OCI-M1 (cell line): ENCODE data around the gene CALN1.

ENCODE experiments used
- DNase-seq: peaks from one replicate; lab custom pipeline; 2025; lab: John Stamatoyannopoulos, UW

Gene CALN1

GRCh38 chr7:71785216-71785615 lies 626.9 kb downstream of the CALN1 start:
- no peak for DNase-seq

DNA sequence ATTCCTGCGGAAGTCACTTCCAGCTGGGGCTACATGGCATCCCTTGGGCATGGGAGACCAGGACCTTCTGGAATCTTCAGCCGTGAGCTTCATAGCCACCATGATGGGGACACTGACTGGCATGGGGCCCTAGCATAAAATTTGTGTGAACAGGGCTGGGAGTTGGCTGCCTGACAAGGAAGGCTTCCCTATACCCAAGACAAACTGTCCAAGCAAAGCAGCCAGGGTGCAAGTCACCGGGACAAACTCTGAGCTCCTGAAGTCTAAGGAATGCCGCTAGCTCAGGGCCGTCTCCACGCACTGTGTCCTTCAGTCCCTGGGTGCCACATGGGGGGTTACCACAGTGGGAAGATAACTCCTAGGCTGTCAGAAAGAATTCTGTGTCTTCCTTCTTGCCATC lies 627.4 kb downstream of the CALN1 start:
- DNase-seq: no peak

DNA sequence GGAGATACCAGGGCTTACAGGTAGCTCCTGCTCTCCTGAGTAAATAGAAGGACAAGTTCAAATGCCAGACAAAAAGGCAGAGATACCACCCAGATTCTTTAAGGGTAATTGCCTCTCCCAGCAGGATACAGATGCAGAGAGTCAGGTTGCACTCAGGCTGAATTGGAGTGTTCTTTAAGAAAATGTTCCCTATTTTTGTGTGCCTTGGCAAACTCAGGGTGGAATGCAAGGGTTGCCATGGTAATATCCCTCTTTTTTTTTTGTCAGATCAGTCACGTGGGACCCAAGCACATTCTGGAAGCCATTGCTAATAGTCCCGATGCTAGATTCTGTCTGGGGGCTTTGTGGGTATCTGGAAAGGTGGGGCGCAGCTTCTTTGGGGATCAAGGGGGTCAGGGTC lies 628.0 kb downstream of the CALN1 start:
- DNase-seq: no peak

GRCh38 chr7:71783779-71784178 lies 628.4 kb downstream of the CALN1 start:
- DNase-seq: no peak

DNA sequence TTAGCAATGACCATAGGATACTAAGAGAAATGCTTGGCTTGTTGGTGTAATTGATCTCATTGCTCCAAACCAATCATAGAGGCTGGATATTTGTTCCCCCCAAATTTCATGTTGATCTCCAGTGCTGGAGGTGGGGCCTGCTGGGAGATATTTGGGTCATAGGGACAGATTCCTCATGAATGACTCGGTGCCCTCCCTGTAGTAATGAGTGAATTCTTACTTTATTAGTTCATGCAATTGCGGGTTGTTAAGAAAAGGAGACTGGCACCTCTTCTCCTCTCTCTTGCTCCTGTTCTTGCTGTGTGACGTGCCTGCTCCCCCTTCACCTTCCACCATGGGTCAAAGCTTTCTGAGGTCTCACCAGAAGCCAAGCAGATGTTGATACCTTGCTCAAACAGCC lies 630.1 kb downstream of the CALN1 start:
- DNase-seq: no peak

DNA sequence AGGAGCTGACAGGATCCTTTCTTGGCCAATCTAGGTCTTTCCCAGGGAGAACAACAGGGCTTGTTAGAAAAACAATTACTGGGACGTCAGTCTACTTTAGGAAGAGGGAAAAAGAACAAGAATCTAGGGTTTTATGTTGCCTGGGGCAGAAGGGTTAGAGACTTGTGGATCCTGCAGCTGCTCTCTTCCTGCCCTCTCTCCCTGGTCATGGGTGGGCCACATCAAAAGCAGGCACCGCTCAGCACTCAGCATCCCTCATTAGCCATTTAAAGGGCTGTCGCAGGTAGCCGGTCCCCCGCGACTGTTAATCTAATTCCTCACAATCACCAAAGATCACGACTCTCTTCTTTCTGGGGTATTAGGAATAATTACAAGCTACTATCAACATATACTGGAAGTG lies 631.9 kb downstream of the CALN1 start:
- DNase-seq: no peak

DNA sequence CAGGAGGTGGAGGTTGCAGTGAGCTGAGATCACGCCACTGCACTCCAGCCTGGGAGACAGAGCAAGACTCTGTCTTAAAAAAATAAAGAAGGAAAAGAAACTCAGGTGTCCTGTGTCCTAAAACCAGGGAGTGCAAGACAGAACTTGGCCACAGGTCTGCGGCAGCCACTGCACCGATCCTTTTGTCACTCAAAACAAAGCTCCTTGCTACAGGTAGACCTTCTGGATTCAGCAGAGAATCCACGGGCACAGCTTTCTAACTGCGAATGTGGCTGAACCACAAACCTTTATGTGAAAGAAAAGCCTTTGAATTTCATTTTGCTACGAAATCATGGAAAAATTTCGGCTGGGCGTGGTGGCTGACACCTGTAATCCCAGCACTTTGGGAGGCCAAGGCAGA lies 634.9 kb downstream of the CALN1 start:
- DNase-seq: no peak

DNA sequence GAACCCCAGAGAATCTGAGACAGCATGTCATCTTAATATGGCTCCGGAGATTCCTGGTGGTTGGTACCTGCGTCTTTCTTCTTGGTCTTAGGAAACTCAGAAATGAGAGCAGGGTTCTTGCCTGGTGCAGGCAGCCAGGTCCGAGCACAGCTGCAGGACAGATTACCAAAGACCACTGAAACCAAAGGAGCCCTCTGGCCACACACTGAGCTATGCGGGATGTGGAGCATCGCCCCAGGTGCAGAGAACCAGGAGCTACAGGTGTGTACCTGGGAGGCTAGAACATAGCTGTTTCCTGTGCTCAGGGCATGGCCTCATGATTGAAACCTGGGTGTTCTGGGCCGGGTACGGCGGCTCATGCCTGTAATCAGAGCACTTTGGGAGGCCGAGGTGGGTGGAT lies 635.4 kb downstream of the CALN1 start:
- DNase-seq: no peak

DNA sequence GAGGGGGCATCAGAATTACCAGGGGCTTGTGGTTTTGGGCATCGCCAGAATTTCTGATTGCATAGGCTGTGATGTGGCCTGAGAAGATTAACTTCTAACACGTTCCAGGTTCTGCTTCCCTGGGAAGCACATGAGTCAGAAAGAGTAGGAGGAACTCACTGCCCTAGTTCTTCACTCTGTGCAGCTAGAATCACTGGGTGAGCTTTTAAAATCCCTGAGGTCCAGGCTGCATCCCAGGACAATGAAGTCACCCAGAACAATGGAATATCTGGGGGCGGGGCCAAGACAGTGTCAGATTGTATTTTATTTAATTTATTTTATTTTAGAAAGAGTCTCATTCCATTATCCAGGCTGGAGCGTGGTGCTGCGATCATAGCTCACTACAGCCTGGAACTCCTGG lies 636.5 kb downstream of the CALN1 start:
- DNase-seq: no peak

DNA sequence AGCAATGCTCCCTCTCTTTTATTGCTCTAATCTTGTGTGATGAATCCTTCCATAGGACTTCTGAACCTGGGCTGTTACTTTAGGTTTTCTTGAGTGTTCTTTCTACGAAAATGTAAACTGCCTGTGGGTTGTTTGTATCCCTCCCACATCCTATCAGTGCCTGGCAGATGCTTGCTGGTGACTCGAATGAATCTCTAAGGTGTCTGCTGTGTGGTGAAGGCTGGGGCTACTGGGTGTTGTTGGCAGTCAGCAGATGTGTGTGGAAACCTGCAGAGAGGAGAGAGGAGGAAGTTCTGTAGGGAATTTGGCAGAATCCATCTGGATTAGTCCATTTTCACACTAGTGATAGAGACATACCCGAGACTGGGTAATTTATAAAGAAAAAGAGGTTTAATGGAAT lies 639.4 kb downstream of the CALN1 start:
- DNase-seq: no peak

GRCh38 chr7:71770269-71770907 lies 641.8 kb downstream of the CALN1 start:
- DNase-seq: no peak

GRCh38 chr7:71769326-71769725 lies 642.8 kb downstream of the CALN1 start:
- DNase-seq: no peak

DNA sequence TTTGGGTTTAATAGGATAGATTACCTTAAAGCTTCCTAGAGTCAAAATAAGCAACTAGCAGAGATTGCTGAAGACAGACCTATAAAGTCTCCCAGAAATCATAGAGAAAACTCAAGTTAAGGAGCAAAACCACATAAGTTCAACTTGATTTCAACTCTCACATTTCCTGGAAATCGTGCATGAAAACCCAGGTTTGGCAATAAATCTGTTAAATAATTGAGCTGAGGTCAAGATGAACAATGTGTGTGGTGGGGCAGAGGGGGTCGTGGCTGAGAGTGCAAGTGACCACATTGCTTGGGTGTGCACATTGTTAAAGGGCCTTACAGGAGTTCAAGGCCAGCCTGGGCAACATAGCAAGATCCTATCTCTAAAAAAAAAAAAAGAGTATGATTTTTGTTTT lies 643.7 kb downstream of the CALN1 start:
- no peak for DNase-seq

GRCh38 chr7:71766016-71766415 lies 646.1 kb downstream of the CALN1 start:
- DNase-seq: no peak

DNA sequence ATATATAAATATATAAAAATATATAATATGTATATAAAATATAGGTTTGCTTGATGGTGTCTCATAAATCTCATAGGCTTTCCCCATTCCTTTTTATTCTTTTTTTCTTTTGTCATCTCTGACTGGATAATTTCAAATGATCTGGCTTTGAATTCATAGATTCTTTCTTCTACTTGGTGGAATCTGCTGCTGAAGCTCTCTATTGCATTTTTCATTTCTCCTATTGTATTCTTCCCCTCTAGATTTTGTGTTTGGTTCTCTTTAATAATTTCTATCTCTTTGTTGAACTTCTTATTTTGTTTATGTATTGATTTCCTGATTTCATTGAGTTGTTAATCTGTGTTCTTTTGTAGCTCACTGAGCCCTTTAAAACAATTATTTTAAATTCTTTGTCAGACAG lies 650.8 kb downstream of the CALN1 start:
- no peak for DNase-seq

- DNase-seq: no peak
These were observed 657.3 kb downstream of the CALN1 start for GRCh38 chr7:71754828-71755227.

DNA sequence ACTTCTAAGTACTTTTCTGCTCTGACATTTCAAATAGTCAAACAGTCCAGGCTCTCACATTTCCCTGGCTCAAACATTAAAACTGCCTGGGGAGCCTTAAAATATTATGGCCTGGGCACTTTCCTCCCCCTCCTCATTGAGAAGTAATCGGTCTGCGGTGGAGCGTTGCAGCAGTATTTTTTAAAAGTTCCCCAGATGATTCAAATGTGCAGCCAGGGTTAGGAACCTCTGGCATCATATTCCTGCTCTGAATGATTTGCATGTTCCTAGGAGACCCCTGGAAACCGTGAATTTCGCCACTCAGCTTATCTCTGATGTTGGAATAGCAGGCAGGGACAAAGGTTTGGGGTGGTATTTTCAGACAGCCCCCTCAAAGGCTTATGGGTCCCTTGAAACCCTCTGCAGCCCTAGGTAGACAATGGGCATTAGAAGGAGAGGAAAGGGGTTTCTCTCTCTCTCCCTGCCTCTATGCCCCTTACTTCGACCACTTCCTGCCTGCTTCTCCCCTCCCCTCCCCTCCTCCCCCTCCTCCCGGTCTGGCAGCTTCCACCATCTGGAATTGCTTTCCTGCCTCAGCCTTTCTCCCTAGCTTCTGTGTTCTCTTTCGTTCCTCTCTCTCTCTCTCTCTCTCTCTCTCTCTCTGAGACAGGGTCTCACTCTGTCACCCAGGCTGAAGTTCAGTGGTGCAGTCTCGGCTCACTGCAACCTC lies 658.0 kb downstream of the CALN1 start:
- DNase-seq: no peak

GRCh38 chr7:71753236-71753635 lies 658.9 kb downstream of the CALN1 start:
- no peak for DNase-seq

- DNase-seq: no peak
These were observed 659.8 kb downstream of the CALN1 start for GRCh38 chr7:71752171-71752935.

DNA sequence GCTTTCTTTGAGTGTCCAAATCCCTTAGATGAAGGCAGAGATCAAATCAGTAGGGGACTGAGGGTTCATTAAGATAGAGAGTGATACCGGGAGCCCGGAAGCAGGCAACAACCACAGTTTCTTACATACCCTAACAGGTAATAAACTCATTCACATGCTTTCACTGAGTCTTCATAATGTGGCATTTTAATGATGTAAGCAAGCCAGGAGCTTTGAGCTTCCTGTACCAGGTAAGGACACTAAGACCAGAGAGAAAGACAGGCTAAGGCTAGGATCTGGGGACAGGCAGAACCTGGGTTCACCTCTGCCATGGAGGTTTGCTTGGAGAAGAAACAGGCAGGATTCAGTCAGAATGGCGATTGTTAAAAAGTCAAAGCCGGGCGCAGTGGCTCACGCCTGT lies 661.8 kb downstream of the CALN1 start:
- DNase-seq: no peak

DNA sequence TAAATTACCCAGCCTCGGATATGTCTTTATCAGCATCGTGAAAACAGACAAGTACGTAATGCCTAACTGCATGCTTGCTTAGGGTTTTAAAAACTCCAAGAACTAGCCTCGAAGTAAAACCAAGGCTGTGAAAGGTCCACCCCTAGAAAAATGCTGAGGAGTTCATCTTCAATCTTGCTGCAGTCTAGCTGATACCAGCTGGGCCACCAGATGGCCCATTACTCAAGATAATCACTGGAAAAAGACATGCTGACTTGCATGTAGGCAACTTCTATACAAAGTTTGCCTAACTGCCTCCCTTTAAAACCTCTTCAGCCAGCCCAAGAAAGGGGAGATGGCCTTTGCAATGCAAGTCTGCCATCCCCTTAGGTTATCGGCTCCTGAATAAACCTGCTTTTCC lies 666.1 kb downstream of the CALN1 start:
- no peak for DNase-seq

DNA sequence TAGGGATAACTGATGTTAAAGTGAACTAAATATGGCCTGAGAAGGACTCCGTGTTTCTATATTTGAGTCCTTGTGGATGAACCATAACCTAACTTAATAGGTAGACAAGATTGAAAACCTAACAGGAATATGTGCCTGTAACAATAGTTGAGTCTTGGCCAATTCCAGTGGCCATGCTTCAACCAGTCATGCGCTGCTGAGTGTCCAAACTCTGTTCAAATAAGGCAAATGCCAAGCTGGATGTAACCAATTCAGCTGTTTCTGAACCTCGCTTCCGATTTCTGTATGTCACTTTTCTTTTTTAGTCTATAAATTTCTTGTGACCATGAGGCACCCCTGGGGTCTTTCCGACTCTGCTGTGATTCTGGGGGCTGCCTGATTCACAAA lies 672.0 kb downstream of the CALN1 start:
- DNase-seq: no peak

DNA sequence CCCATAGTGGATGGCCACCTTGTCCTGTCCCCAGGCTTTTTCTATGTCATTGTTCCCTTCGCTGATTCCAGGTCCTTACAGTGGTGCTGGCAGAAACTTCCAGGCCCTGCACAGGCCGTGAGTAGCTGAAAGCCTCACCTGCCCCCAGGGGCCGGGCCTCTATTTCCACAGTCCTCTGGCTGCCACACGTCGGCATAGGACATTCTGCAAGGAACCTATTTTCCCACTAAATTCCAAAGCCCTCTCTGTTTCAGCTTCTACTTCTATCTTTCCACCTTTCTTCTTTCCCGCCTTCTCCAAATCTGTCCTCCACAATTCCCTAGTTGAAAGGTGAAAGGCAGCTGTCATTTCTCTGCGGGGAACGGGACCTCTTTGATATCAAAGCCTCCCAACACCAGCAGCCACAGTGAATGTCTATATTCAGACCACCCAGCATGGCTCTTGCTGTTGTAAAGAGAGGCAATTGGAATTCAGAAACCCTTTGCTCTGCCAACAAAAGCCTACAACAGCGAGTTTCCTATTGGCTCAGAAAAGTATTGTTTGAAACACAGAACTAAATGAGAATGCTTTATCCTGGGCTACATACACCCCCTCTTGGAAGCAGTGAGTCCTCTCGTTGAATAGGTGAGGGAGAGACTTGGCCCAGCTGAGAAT lies 672.5 kb downstream of the CALN1 start:
- DNase-seq: no peak
